Endothelial cell of hepatic sinusoid (primary cell): Measurements from ENCODE around the gene CISD2.
"Not testable (repeated sequence)": the region's sequence is repeated elsewhere in the genome, so short reads cannot be mapped to it uniquely, and the experiment has no call there.

ENCODE experiments used
- in situ Hi-C: cut with HindIII; loops from 2 replicates; pipeline ENCODE4 v1.10.0; 2017; ENCODE audit warnings: low sequenced_read_pairs

The CISD2 gene

GRCh38 chr4:102847687-102848086, 21.1 kb upstream of the CISD2 start:
- in situ Hi-C loops: no loop called here

- in situ Hi-C loops: no loop called here
Observed at GRCh38 chr4:102849579-102850104, 19.1 kb upstream of the CISD2 start.

- in situ Hi-C loops: no loop called here
Observed at GRCh38 chr4:102850370-102850769, 18.4 kb upstream of the CISD2 start.

GRCh38 chr4:102858828-102859464, 9.8 kb upstream of the CISD2 start:
- in situ Hi-C loops: no loop called here

- in situ Hi-C loops: no loop called here
Observed at GRCh38 chr4:102860611-102861324, 8.0 kb upstream of the CISD2 start.

- in situ Hi-C loops: no loop called here
Observed at GRCh38 chr4:102862016-102862415, 6.8 kb upstream of the CISD2 start.

- in situ Hi-C loops: no loop called here
Observed at GRCh38 chr4:102862747-102863146, 6.0 kb upstream of the CISD2 start.

- in situ Hi-C loops: not testable (repeated sequence)
Observed at GRCh38 chr4:102865327-102865726, 3.5 kb upstream of the CISD2 start.

- in situ Hi-C loops: no loop called here
Observed at GRCh38 chr4:102867278-102868152, 1.3 kb upstream of the CISD2 start.

GRCh38 chr4:102868153-102868780, 525 bp upstream of the CISD2 start:
- in situ Hi-C loops: no loop called here

- in situ Hi-C loops: no loop called here
Observed at GRCh38 chr4:102869569-102870197, 891 bp downstream of the CISD2 start.

GRCh38 chr4:102871772-102872171, 3.0 kb downstream of the CISD2 start:
- in situ Hi-C loops: no loop called here

GRCh38 chr4:102877477-102878106, 8.8 kb downstream of the CISD2 start:
- in situ Hi-C loops: not testable (repeated sequence)

- in situ Hi-C loops: not testable (repeated sequence)
Observed at GRCh38 chr4:102878349-102878748, 9.6 kb downstream of the CISD2 start.

GRCh38 chr4:102878901-102879300, 10.1 kb downstream of the CISD2 start:
- in situ Hi-C loops: no loop called here

GRCh38 chr4:102881343-102881742, 12.6 kb downstream of the CISD2 start:
- in situ Hi-C loops: no loop called here

- in situ Hi-C loops: no loop called here
Observed at GRCh38 chr4:102883278-102883677, 14.5 kb downstream of the CISD2 start.

GRCh38 chr4:102888570-102888969, 19.8 kb downstream of the CISD2 start:
- in situ Hi-C loops: not testable (repeated sequence)

- in situ Hi-C loops: not testable (repeated sequence)
Observed at GRCh38 chr4:102889866-102890265, 21.1 kb downstream of the CISD2 start.

- in situ Hi-C loops: not testable (repeated sequence)
Observed at GRCh38 chr4:102896547-102896946, 27.8 kb downstream of the CISD2 start.
